HepG2 (cell line): Measurements from ENCODE around the gene ANKRD11. TPM values are rescaled to one million over a fixed set of nuclear protein-coding genes. Genes with fewer than 3 reads are reported as not detected.
A peak's percentile ranks its signal among the peaks of the same experiment; 100 is the strongest.

ENCODE experiments used
- ADNP ChIP-seq: sonication (generic); formaldehyde crosslinking; IDR thresholded peaks from 2 replicates; pipeline ENCODE4 v1.4.0; 2020; ENCODE audit warnings: missing genetic modification reagents
- BRCA1 ChIP-seq: sonication (generic); formaldehyde crosslinking; IDR thresholded peaks from 2 replicates; pipeline ENCODE4 v1.4.0; 2020; ENCODE audit warnings: missing genetic modification reagents
- CREM ChIP-seq, 2 experiments: sonication (generic) in 1 of 2; formaldehyde crosslinking in 1 of 2; IDR thresholded peaks; 2 replicates each; pipeline versions ENCODE4 v1.4.0 to v1.6.1; 2016 to 2020; ENCODE audit warnings: antibody characterized with exemption in 1 of 2, mild to moderate bottlenecking in 1 of 2, missing genetic modification reagents in 1 of 2
- ETV6 ChIP-seq: sonication (generic); formaldehyde crosslinking; conservative IDR thresholded peaks from 2 replicates; pipeline ENCODE4 v1.4.0; 2020; ENCODE audit warnings: missing genetic modification reagents
- FLYWCH1 ChIP-seq: sonication (generic); formaldehyde crosslinking; IDR thresholded peaks from 2 replicates; pipeline ENCODE4 v1.8.1; 2023; ENCODE audit warnings: mild to moderate bottlenecking, missing genetic modification reagents
- JUN ChIP-seq: sonication (generic); formaldehyde crosslinking; IDR thresholded peaks from 2 replicates; pipeline ENCODE4 v1.4.0; 2020; ENCODE audit warnings: mild to moderate bottlenecking, missing genetic modification reagents
- KDM5B ChIP-seq: sonication (generic); formaldehyde crosslinking; IDR thresholded peaks from 2 replicates; pipeline ENCODE4 v1.4.0; 2020; ENCODE audit warnings: missing genetic modification reagents, mild to moderate bottlenecking, borderline replicate concordance
- KDM6A ChIP-seq: IDR thresholded peaks from 2 replicates; pipeline ENCODE4 v1.6.1; 2016; ENCODE audit warnings: low read depth
- KLF6 ChIP-seq: IDR thresholded peaks from 2 replicates; pipeline ENCODE4 v1.8.0; 2016; ENCODE audit warnings: missing biosample characterization, missing genetic modification reagents
- MEIS2 ChIP-seq: sonication (generic); formaldehyde crosslinking; IDR thresholded peaks from 2 replicates; pipeline ENCODE4 v1.9.0; 2021; ENCODE audit warnings: mild to moderate bottlenecking, missing genetic modification reagents
- RAD51 ChIP-seq: fragments of 450-650 bp; IDR thresholded peaks from 2 replicates; pipeline ENCODE4 v1.6.1; 2016; ENCODE audit warnings: borderline replicate concordance
- STAT5B ChIP-seq: sonication (generic); formaldehyde crosslinking; IDR thresholded peaks from 2 replicates; pipeline ENCODE4 v1.4.0; 2020; ENCODE audit warnings: missing genetic modification reagents
- TCF7L2 ChIP-seq: IDR thresholded peaks from 2 replicates; pipeline ENCODE4 v1.6.1; 2011; ENCODE audit warnings: mild to moderate bottlenecking, low read depth, low read length, moderate library complexity
- ZNF121 ChIP-seq: sonication (generic); formaldehyde crosslinking; IDR thresholded peaks from 2 replicates; pipeline ENCODE4 v1.5.0; 2020; ENCODE audit warnings: mild to moderate bottlenecking, missing genetic modification reagents
- ZNF138 ChIP-seq: sonication (generic); formaldehyde crosslinking; IDR thresholded peaks from 2 replicates; pipeline ENCODE4 v1.5.0; 2020; ENCODE audit warnings: mild to moderate bottlenecking, low read depth, missing genetic modification reagents
- ZNF20 ChIP-seq: sonication (generic); formaldehyde crosslinking; IDR thresholded peaks from 2 replicates; pipeline ENCODE4 v1.4.0; 2020; ENCODE audit warnings: mild to moderate bottlenecking, moderate library complexity, missing genetic modification reagents
- ZNF230 ChIP-seq: sonication (generic); formaldehyde crosslinking; IDR thresholded peaks from 2 replicates; pipeline ENCODE4 v1.4.0; 2020; ENCODE audit warnings: mild to moderate bottlenecking, missing genetic modification reagents
- ZNF30 ChIP-seq: sonication (generic); formaldehyde crosslinking; IDR thresholded peaks from 2 replicates; pipeline ENCODE4 v1.5.0; 2020; ENCODE audit warnings: mild to moderate bottlenecking, missing genetic modification reagents
- ZNF441 ChIP-seq: sonication (generic); formaldehyde crosslinking; IDR thresholded peaks from 2 replicates; pipeline ENCODE4 v1.7.0; 2021; ENCODE audit warnings: missing genetic modification reagents, borderline replicate concordance
- ZNF567 ChIP-seq: sonication (generic); formaldehyde crosslinking; IDR thresholded peaks from 2 replicates; pipeline ENCODE4 v1.8.1; 2023; ENCODE audit warnings: mild to moderate bottlenecking, missing genetic modification reagents, borderline replicate concordance
- ZNF570 ChIP-seq: sonication (generic); formaldehyde crosslinking; IDR thresholded peaks from 2 replicates; pipeline ENCODE4 v1.4.0; 2020; ENCODE audit warnings: mild to moderate bottlenecking, missing genetic modification reagents, borderline replicate concordance
- ZNF768 ChIP-seq: sonication (generic); formaldehyde crosslinking; IDR thresholded peaks from 2 replicates; pipeline ENCODE4 v1.4.0; 2020; ENCODE audit warnings: missing genetic modification reagents
- polyA plus RNA-seq, 8 experiments: library from polyadenylated mRNA; depleted of rRNA in 3 of 8; stranded (reverse) in 7 of 8; unstranded in 1 of 8; fragments of >200 nt; fragmentation: Illumina TruSeq in 4 of 8; extraction: Trizol in 4 of 8; gene quantifications; 2 replicates each; pipeline versions ENCODE4 v1.2.1 to v1.2.3, GENCODE V29; 2011 to 2016; ENCODE audit warnings: low read depth in 4 of 8, missing spikeins in 1 of 8, mixed read lengths in 1 of 8; ENCODE audit not compliant: insufficient read depth in 1 of 8
- total RNA-seq, 5 experiments: library from RNA; depleted of rRNA; stranded (reverse); fragments of >200 nt; fragmentation: Illumina TruSeq; extraction: Trizol; gene quantifications; 2 replicates each; pipeline ENCODE4 v1.2.3, GENCODE V29; 2016; ENCODE audit warnings: low read depth in 1 of 5
- TF ChIP-seq, protein P1 (sequence below): sonication (generic); formaldehyde crosslinking; IDR thresholded peaks from 2 replicates; pipeline ENCODE4 v1.8.1; 2023; ENCODE audit warnings: missing genetic modification reagents, inconsistent platforms, borderline replicate concordance

The ANKRD11 gene
- total and polyA plus RNA-seq, 2 of the 13 experiments (the other 11 are each of a cell fraction or from before 2014, with no cell fraction given) = 21.4 to 38.4 TPM

DNA sequence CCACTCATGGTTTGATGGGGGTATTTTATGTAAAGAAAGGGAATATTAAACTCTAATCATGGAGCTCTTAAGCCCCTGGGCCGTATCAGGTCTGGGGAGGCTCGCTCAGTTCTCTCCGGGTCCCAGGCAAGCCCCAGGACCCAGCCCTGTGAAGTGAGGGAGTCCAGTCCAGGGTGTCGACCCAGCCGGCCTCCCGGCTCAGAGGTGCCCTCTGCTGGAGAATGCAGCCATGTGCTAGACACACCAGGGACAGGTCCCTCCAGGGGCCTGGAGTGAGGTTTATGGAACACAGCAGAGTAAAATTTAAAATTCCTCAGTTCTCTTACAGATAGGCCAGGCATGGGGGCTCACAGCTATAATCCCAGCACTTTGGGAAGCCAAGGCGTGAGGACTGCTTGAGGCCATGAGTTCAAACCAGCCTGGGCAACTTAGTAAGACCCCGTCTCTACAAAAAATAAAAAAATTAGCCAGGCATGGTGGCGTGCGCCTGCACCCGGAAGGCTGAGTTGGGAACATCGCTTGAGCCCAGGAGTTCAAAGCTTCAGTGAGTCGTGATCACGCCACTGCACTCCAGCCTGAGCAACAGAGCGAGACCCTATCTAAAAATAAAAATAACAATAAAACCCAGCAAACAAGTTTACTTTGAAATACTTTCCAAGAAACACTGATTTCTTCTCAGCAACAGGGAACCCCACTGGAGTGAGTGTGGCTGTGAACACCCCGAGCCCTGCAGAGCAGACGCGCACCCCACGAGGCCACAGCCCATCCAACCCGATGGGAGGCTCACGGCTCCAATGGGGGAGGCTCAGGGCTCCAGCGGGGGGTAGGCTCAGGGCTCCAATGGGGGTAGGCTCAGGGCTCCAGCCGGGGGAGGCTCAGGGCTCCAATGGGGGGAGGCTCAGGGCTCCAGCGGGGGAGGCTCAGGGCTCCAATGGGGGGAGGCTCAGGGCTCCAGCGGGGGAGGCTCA, 200.6 kb downstream of the ANKRD11 start (continued):
- TF ChIP-seq FLYWCH1 (CRISPR knock-in tag) = no peak
- peak; percentile 27; the same call in 1 of the 2 replicates for TF ChIP-seq MEIS2 (CRISPR knock-in tag)
- no peak for TF ChIP-seq CREM (IDR thresholded peaks at IDR 0.05)
- no peak for TF ChIP-seq CREM (CRISPR knock-in tag; IDR thresholded peaks at IDR 0.05)
- TF ChIP-seq STAT5B = no peak
- no peak for TF ChIP-seq ZNF441 (CRISPR knock-in tag)
- TF ChIP-seq ZNF30 (CRISPR knock-in tag) = no peak
- no peak for TF ChIP-seq ADNP (CRISPR knock-in tag)
- peak; percentile 87 for TF ChIP-seq ZNF121
- no peak for TF ChIP-seq ZNF768 (CRISPR knock-in tag)
- no peak for TF ChIP-seq KDM5B (CRISPR knock-in tag)
- no peak for TF ChIP-seq BRCA1 (CRISPR knock-in tag)
- TF ChIP-seq RAD51 = no peak
- no peak for TF ChIP-seq ZNF567
- no peak for TF ChIP-seq ZNF570 (CRISPR knock-in tag)
- TF ChIP-seq ZNF230 (CRISPR knock-in tag) = no peak
- TF ChIP-seq TCF7L2 = no peak
- no peak for TF ChIP-seq ZNF138 (CRISPR knock-in tag)
- no peak for TF ChIP-seq JUN (CRISPR knock-in tag)
- TF ChIP-seq, protein P1, sequence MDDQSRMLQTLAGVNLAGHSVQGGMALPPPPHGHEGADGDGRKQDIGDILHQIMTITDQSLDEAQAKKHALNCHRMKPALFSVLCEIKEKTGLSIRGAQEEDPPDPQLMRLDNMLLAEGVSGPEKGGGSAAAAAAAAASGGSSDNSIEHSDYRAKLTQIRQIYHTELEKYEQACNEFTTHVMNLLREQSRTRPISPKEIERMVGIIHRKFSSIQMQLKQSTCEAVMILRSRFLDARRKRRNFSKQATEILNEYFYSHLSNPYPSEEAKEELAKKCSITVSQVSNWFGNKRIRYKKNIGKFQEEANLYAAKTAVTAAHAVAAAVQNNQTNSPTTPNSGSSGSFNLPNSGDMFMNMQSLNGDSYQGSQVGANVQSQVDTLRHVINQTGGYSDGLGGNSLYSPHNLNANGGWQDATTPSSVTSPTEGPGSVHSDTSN = no peak
- no peak for TF ChIP-seq ZNF20 (CRISPR knock-in tag)
- TF ChIP-seq KLF6 (CRISPR knock-in tag) = 0 out of 2 replicates have a peak, but pooled peaks have one; percentile 32
- TF ChIP-seq ETV6 = 0 out of 2 replicates have a peak, but pooled peaks have one; percentile 70
- TF ChIP-seq KDM6A (CRISPR knock-in tag) = no peak
